GM12875 (cell line): Measurements from ENCODE around the gene GMPPA.

ENCODE experiments used
- H3K4me3 ChIP-seq: one replicate; pipeline ENCODE4 v1.5.1; 2011; ENCODE audit warnings: low read depth, low read length, control low read depth
- CTCF ChIP-seq: IDR thresholded peaks from 2 replicates; pipeline ENCODE4 v1.5.1; 2011; ENCODE audit warnings: low read depth, mild to moderate bottlenecking, control low read depth, inconsistent platforms, low read length, moderate library complexity, borderline replicate concordance; ENCODE audit not compliant: insufficient read depth

Gene GMPPA

GRCh38 chr2:219543596-219544358 lies 45.1 kb downstream of the GMPPA start, which contains the start of the genes CHPF and TMEM198:
TSS of gene CHPF (minus strand) at chr2:219543809. CDS start at chr2:219543538, 271 bp downstream.
TSS of gene TMEM198 (plus strand) at chr2:219544028. CDS start at chr2:219544728, 700 bp downstream.
- TF ChIP-seq CTCF = no peak
- H3K4me3 ChIP-seq = peak within 1 kb of the TSS; percentile 61

- no peak overlapping the region for H3K4me3 ChIP-seq
- TF ChIP-seq CTCF = no peak
Observed at GRCh38 chr2:219544567-219544966, 45.9 kb downstream of the GMPPA start.

GRCh38 chr2:219545295-219545942 lies 46.7 kb downstream of the GMPPA start:
- no peak for TF ChIP-seq CTCF
- H3K4me3 ChIP-seq = no peak overlapping the region

DNA sequence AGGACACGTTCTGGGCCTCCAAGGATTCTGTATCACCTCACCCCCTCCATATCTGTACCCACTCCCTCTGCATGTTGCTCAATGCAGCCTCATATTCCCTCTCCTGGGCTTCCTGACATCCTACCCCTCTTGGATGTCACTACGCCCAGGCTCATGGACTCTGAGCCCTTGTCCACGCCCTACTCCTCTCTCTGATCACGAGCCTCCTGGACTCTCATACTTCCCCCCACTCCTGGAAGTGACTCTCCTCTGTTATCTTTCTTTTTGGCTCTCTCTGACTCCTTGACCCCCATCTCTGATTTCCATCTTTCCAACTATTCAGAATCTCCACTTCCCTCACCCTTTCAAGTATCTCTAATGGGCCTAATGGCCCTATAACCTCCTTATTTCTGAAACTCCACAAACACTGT lies 47.3 kb downstream of the GMPPA start:
- TF ChIP-seq CTCF = no peak
- H3K4me3 ChIP-seq = no peak overlapping the region

DNA sequence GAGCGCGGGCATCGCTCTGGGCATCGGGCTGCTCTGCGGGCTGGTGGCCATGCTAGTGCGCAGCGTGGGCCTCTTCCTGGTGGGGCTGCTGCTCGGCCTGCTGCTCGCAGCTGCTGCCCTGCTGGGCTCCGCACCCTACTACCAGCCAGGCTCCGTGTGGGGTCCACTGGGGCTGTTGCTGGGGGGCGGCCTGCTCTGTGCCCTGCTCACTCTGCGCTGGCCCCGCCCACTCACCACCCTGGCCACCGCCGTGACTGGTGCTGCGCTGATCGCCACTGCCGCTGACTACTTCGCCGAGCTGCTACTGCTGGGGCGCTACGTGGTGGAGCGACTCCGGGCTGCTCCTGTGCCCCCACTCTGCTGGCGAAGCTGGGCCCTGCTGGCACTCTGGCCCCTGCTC lies 48.9 kb downstream of the GMPPA start:
- no peak for TF ChIP-seq CTCF
- H3K4me3 ChIP-seq = no peak overlapping the region

- H3K4me3 ChIP-seq = no peak overlapping the region
- no peak for TF ChIP-seq CTCF
Observed at GRCh38 chr2:219548990-219549389, 50.3 kb downstream of the GMPPA start.

- no peak for TF ChIP-seq CTCF
Observed at GRCh38 chr2:219549619-219550018, 50.9 kb downstream of the GMPPA start.

More at GRCh38 chr2:219549619-219550018, 50.9 kb downstream of the GMPPA start:
- no peak overlapping the region for H3K4me3 ChIP-seq
